T-helper 1 cell treated with Interleukin-12 subunit alpha and Interleukin-12 subunit beta and Interleukin-4 antibody, amounts not matched to agents 30 μg/mL and 1 μg/mL, for 36 hours (primary cell): Measurements from ENCODE around the gene GRID2.

ENCODE experiments used
- H3K27ac Mint-ChIP-seq: one replicate; pipeline ENCODE4 v1.8.0; 2021; ENCODE audit warnings: mild to moderate bottlenecking, mixed read lengths
- H3K27me3 Mint-ChIP-seq: one replicate; pipeline ENCODE4 v1.8.0; 2021; ENCODE audit warnings: low read depth, mixed read lengths
- H3K36me3 Mint-ChIP-seq: one replicate; pipeline ENCODE4 v1.8.0; 2021; ENCODE audit warnings: low read depth, mixed read lengths
- H3K4me1 Mint-ChIP-seq: one replicate; pipeline ENCODE4 v1.8.0; 2021; ENCODE audit warnings: low read depth, mixed read lengths
- H3K4me3 Mint-ChIP-seq: one replicate; pipeline ENCODE4 v1.8.0; 2021; ENCODE audit warnings: mild to moderate bottlenecking, moderate library complexity, mixed read lengths
- H3K9me3 Mint-ChIP-seq: one replicate; pipeline ENCODE4 v1.8.0; 2021; ENCODE audit warnings: mixed read lengths

Gene GRID2

DNA sequence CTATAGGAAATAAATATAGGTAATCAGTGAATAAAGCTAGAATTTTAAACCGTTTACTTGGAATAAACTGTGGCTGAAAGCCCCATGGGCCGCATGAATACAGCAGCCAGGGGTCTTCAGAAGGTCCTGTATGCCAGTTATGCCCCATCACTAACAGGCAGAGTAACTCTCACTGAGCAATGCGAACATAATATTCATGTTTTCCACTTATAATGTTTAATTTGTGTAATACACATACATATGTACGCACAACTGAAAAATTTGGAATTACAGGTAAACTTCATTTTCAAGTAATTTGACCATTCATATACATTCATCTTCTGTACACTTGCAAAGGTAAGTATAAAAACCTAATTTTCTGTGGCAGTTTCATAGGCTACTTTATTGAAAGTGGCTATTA, 998.5 kb downstream of the GRID2 start:
- Mint-ChIP-seq H3K27me3 (no peaks in the 10 kb centered on the region), H3K36me3 (no peaks in the 10 kb centered on the region), H3K9me3 (no peaks in the 10 kb centered on the region), H3K4me1 (peaks cover 5% of the 10 kb centered on the region), H3K4me3 (no peak overlapping the region), H3K27ac (no peak overlapping the region)

GRCh38 chr4:93303440-93303839, 999.7 kb downstream of the GRID2 start:
- Mint-ChIP-seq H3K4me1 (peaks cover 5% of the 10 kb centered on the region), H3K27ac (no peak overlapping the region), H3K36me3 (no peaks in the 10 kb centered on the region), H3K9me3 (no peaks in the 10 kb centered on the region), H3K4me3 (no peak overlapping the region), H3K27me3 (no peaks in the 10 kb centered on the region)

- Mint-ChIP-seq H3K9me3 (no peaks in the 10 kb centered on the region), H3K27ac (no peak overlapping the region), H3K27me3 (no peaks in the 10 kb centered on the region), H3K4me3 (no peak overlapping the region), H3K4me1 (no peaks in the 10 kb centered on the region), H3K36me3 (no peaks in the 10 kb centered on the region)
Observed at GRCh38 chr4:93312299-93312698, 1008.5 kb downstream of the GRID2 start.

DNA sequence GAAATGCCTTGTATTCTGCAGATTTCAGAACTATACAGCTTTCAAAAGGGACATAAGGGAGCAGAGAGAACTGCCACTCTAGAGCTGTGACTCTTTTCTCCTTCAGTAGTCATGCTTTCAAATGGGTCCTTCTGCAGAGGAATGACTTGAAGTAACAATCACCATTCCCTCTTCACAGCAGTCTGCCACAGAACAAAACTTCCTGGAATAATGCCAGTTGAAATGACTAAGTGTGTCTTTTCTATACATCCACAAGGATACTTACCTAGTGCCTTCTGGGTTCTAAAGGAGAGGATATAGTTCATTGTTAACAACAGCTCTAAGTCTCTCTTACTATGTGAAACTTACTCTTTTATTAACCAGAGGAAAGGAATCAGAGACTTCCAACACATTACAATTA, 1009.4 kb downstream of the GRID2 start:
- Mint-ChIP-seq H3K4me3 (no peak overlapping the region), H3K27ac (no peak overlapping the region), H3K4me1 (no peaks in the 10 kb centered on the region), H3K27me3 (no peaks in the 10 kb centered on the region), H3K36me3 (no peaks in the 10 kb centered on the region), H3K9me3 (no peaks in the 10 kb centered on the region)

GRCh38 chr4:93317057-93317456, 1013.3 kb downstream of the GRID2 start:
- Mint-ChIP-seq H3K27me3 (no peaks in the 10 kb centered on the region), H3K9me3 (no peaks in the 10 kb centered on the region), H3K36me3 (no peaks in the 10 kb centered on the region), H3K4me1 (no peaks in the 10 kb centered on the region), H3K4me3 (no peak overlapping the region), H3K27ac (no peak overlapping the region)

DNA sequence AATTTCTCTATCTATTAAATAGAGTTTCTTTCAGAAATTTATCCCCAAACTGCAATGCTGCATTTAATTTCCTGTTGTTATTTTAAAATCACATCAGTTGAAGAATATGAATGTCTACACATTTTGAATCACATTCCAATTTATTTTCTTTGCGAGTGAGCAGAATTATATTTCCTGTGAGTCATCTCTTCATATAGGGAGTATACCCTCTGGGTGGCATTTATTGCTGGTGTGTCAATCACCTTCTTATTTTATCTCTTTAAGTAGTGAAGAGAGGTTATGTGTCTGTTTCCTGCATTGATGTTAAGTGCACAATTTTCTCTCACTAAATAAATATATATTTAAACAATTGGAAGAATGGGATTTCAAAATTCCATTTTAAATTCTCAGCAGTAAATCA, 1013.8 kb downstream of the GRID2 start:
- Mint-ChIP-seq H3K27ac (no peak overlapping the region), H3K4me3 (no peak overlapping the region), H3K4me1 (no peaks in the 10 kb centered on the region), H3K9me3 (no peaks in the 10 kb centered on the region), H3K36me3 (no peaks in the 10 kb centered on the region), H3K27me3 (no peaks in the 10 kb centered on the region)

GRCh38 chr4:93319041-93319440, 1015.3 kb downstream of the GRID2 start:
- Mint-ChIP-seq H3K4me3 (no peak overlapping the region), H3K27ac (no peak overlapping the region), H3K27me3 (no peaks in the 10 kb centered on the region), H3K4me1 (no peaks in the 10 kb centered on the region), H3K9me3 (no peaks in the 10 kb centered on the region), H3K36me3 (no peaks in the 10 kb centered on the region)

DNA sequence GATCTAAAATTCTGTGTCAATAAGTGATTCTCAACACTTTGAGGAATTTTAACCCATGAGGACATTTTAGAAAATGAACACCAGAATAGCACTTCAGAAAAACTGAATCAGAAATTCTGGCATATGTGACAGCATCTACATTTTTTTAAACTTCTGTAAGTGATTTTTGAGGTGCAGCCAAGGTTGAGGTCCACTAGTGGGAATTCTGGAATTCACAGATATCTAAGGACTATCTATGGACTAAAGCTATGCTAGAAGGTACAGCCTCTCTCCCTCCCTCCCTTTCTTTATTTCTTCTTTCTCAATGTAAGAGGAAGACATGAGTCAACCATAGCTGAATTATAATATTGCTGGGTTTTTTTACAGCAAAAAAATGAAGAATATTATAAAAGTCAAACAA, 1016.6 kb downstream of the GRID2 start:
- no peaks in the 10 kb centered on the region for H3K27me3 Mint-ChIP-seq
- peaks cover 4% of the 10 kb centered on the region for H3K9me3 Mint-ChIP-seq
- H3K4me3 Mint-ChIP-seq = no peak overlapping the region
- no peaks in the 10 kb centered on the region for H3K36me3 Mint-ChIP-seq
- no peaks in the 10 kb centered on the region for H3K4me1 Mint-ChIP-seq
- H3K27ac Mint-ChIP-seq = no peak overlapping the region

- no peaks in the 10 kb centered on the region for H3K4me1 Mint-ChIP-seq
- no peak overlapping the region for H3K27ac Mint-ChIP-seq
- H3K27me3 Mint-ChIP-seq = no peaks in the 10 kb centered on the region
- no peak overlapping the region for H3K4me3 Mint-ChIP-seq
- no peaks in the 10 kb centered on the region for H3K36me3 Mint-ChIP-seq
- peaks cover 4% of the 10 kb centered on the region for H3K9me3 Mint-ChIP-seq
Observed at GRCh38 chr4:93327346-93327745, 1023.6 kb downstream of the GRID2 start.

DNA sequence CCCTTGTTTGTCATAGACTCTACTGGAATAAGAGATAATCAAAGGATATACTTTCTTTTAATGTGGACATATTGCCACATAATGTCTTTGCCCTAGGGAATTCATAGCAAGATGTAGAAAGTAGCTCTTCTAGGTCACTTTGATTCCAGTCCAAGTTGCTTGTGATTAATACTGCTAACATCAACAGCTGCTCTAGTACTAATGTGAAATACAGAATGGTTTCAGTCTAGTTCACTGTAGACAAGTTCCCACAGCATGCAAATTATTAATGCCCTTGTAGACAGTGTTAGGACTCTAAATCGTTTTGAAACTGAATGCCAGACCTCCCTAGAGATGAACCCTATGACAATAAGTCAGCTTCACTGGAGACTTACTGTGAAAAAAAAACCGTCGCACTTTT, 1030.2 kb downstream of the GRID2 start:
- no peaks in the 10 kb centered on the region for H3K36me3 Mint-ChIP-seq
- no peaks in the 10 kb centered on the region for H3K9me3 Mint-ChIP-seq
- H3K4me1 Mint-ChIP-seq = no peaks in the 10 kb centered on the region
- H3K4me3 Mint-ChIP-seq = no peak overlapping the region
- no peaks in the 10 kb centered on the region for H3K27me3 Mint-ChIP-seq
- no peak overlapping the region for H3K27ac Mint-ChIP-seq

GRCh38 chr4:93337196-93337595, 1033.4 kb downstream of the GRID2 start:
- no peaks in the 10 kb centered on the region for H3K27me3 Mint-ChIP-seq
- H3K4me3 Mint-ChIP-seq = no peak overlapping the region
- H3K36me3 Mint-ChIP-seq = no peaks in the 10 kb centered on the region
- no peaks in the 10 kb centered on the region for H3K9me3 Mint-ChIP-seq
- no peaks in the 10 kb centered on the region for H3K4me1 Mint-ChIP-seq
- H3K27ac Mint-ChIP-seq = no peak overlapping the region

DNA sequence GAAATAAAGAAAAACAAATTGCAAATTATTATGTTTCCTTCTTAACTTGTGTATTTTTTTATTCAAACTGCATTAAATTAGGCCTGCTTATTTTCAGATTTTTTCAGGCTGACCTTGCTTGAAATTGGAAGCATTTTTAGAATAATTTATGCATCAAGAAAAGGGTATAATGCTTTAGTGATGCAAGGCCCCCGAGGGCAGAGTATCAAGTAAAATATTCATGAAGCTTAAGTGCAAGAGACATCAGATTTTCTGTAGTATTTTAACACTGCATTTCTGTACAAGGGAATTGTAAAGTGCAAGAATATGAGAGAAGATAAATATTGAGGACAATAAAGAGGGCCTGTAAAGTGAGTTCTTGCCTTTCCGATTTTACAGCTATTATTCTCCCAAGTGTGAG, 1039.0 kb downstream of the GRID2 start:
- Mint-ChIP-seq H3K4me3 (no peak overlapping the region), H3K4me1 (no peaks in the 10 kb centered on the region), H3K27me3 (no peaks in the 10 kb centered on the region), H3K9me3 (no peaks in the 10 kb centered on the region), H3K36me3 (no peaks in the 10 kb centered on the region), H3K27ac (no peak overlapping the region)

DNA sequence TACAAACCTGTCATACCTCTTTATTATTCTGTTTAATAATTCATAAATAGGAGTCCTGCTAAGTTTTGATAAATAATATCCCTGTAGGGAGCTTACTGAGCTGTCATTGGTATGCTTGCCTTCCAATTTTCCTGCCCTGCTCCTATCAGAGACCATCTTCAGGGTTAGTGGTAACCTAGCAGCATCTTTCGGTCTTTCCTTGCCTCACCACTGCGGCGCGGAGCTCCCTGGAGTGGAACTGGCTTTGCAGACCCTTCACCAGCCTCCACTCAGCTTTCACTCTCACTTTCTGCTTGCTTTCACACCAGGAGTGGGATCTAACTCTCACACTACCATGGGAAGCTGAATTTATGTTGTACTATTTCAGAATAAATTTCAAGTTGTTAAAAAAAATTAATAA, 1043.1 kb downstream of the GRID2 start:
- H3K27me3 Mint-ChIP-seq = no peaks in the 10 kb centered on the region
- no peaks in the 10 kb centered on the region for H3K36me3 Mint-ChIP-seq
- H3K4me1 Mint-ChIP-seq = no peaks in the 10 kb centered on the region
- H3K27ac Mint-ChIP-seq = no peak overlapping the region
- no peaks in the 10 kb centered on the region for H3K9me3 Mint-ChIP-seq
- no peak overlapping the region for H3K4me3 Mint-ChIP-seq

DNA sequence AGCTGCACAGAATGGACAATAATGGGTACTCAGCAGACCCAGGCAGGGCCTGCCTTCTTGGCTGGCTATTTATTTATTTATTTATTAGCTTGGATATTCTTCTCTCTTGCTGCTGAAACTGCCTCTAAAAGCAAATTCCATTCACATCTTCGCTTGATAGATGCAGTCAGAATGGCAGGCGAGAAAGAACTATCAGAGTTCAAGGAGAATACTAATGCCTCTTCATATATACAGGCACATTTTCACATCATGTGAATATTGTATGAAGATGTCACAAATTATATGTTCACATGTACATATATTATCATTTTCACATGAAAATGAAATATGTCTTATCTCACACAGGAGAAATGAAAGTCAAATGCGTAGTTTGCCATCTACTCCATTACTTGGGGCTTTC, 1045.1 kb downstream of the GRID2 start:
- no peak overlapping the region for H3K4me3 Mint-ChIP-seq
- no peaks in the 10 kb centered on the region for H3K27me3 Mint-ChIP-seq
- no peaks in the 10 kb centered on the region for H3K9me3 Mint-ChIP-seq
- H3K27ac Mint-ChIP-seq = no peak overlapping the region
- no peaks in the 10 kb centered on the region for H3K36me3 Mint-ChIP-seq
- no peaks in the 10 kb centered on the region for H3K4me1 Mint-ChIP-seq

- H3K4me1 Mint-ChIP-seq = no peaks in the 10 kb centered on the region
- H3K27me3 Mint-ChIP-seq = no peaks in the 10 kb centered on the region
- no peak overlapping the region for H3K27ac Mint-ChIP-seq
- no peak overlapping the region for H3K4me3 Mint-ChIP-seq
- H3K9me3 Mint-ChIP-seq = no peaks in the 10 kb centered on the region
- no peaks in the 10 kb centered on the region for H3K36me3 Mint-ChIP-seq
Observed at GRCh38 chr4:93351846-93352245, 1048.1 kb downstream of the GRID2 start.

DNA sequence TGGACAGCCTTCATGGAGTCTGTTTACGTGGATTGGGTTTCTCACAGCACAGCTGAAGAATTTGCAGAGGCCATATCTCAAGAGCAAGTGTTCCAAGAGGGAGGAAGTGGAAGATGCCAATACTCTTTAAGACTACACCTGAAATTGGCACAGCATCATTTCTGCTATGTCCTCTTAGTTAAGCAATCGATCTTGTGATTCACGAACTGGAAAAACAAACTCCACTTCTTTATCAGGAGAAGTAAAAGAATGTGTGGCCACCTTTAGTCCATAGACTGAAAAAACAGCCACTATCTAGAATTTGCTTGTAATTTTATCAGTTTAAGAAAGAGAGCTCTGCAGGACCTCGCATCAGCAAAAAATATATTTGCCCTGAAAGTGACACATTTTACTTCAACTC, 1051.6 kb downstream of the GRID2 start:
- Mint-ChIP-seq H3K4me1 (no peaks in the 10 kb centered on the region), H3K36me3 (no peaks in the 10 kb centered on the region), H3K27me3 (no peaks in the 10 kb centered on the region), H3K4me3 (no peak overlapping the region), H3K27ac (no peak overlapping the region), H3K9me3 (no peaks in the 10 kb centered on the region)
